Gastroesophageal sphincter (tissue), 4 donors: ENCODE data around the gene CBFB. TPM values are rescaled to one million over a fixed set of nuclear protein-coding genes. Genes with fewer than 3 reads are reported as not detected.

ENCODE experiments used
- ATAC-seq: fragments of 150-250 bp; one replicate; pipeline ENCODE4 v1.9.1; 2016; ENCODE audit warnings: mild to moderate bottlenecking, moderate library complexity
- H3K27ac ChIP-seq, 4 donors: fragments of 200-600 bp; sonication (generic) in 3 of 4; 1 replicate in 3 of 4; 2 replicates in 1 of 4; pipeline ENCODE4 v1.5.1; 2016 to 2019
- H3K27me3 ChIP-seq: fragments of 200-600 bp; sonication (generic); one replicate; pipeline ENCODE4 v1.5.1; 2019
- H3K36me3 ChIP-seq, 2 donors: fragments of 200-600 bp; sonication (generic); one replicate each; pipeline ENCODE4 v1.5.1; 2019; ENCODE audit warnings: control low read depth in 1 of 2
- H3K4me1 ChIP-seq, 3 donors: fragments of 200-600 bp; sonication (generic); 1 replicate in 2 of 3; 2 replicates in 1 of 3; pipeline ENCODE4 v1.5.1; 2016 to 2019; ENCODE audit warnings: control low read depth in 2 of 3
- H3K4me3 ChIP-seq, 2 donors: fragments of 200-600 bp; sonication (generic); one replicate each; pipeline ENCODE4 v1.5.1; 2019; ENCODE audit warnings: mild to moderate bottlenecking in 1 of 2, moderate library complexity in 1 of 2
- H3K9me3 ChIP-seq, 3 donors: fragments of 200-600 bp; sonication (generic); one replicate each; pipeline ENCODE4 v1.5.1; 2017 to 2019; ENCODE audit warnings: control low read depth in 2 of 3
- CTCF ChIP-seq, 4 experiments: fragments of 200-600 bp in 2 of 4; fragments of 450-650 bp in 2 of 4; sonication (generic) in 1 of 4; IDR thresholded peaks; one replicate each; pipeline ENCODE4 v1.5.1; 2017 to 2019; ENCODE audit warnings: antibody characterized with exemption in 4 of 4, mild to moderate bottlenecking in 2 of 4, moderate library complexity in 2 of 4
- EP300 ChIP-seq: sonication (generic); formaldehyde crosslinking; IDR thresholded peaks from one replicate; pipeline ENCODE4 v1.6.1; 2017; ENCODE audit warnings: antibody characterized with exemption, mild to moderate bottlenecking
- POLR2A ChIP-seq, 2 donors: fragments of 450-650 bp; IDR thresholded peaks; one replicate each; pipeline ENCODE4 v1.6.1; 2017; ENCODE audit warnings: antibody characterized with exemption in 2 of 2, mild to moderate bottlenecking in 2 of 2, moderate library complexity in 1 of 2
- POLR2AphosphoS5 ChIP-seq: sonication (generic); formaldehyde crosslinking; IDR thresholded peaks from one replicate; pipeline ENCODE4 v1.6.1; 2017; ENCODE audit warnings: antibody characterized with exemption
- WGBS, 2 donors: methylation state at CpG; one replicate each; pipeline ENCODE4 v1.1.5; 2018; ENCODE audit warnings: low coverage in 1 of 2; 5-methylcytosine and 5-hydroxymethylcytosine counted together
- total RNA-seq, 4 donors: library from RNA; depleted of rRNA; stranded (reverse); fragments of >200 nt; gene quantifications; one replicate each; pipeline ENCODE4 v1.1.0, GENCODE V29; 2016

Gene CBFB
- total RNA-seq, 4 donors from 2014 or later, result 26.5 to 39.3 (median 27.5) TPM

GRCh38 chr16:67104845-67105244 is 75.9 kb downstream of the CBFB start:
- Histone ChIP-seq H3K4me1 (peaks cover 0 to 9% (median 3%) of the 10 kb centered on the region in 3 donors), H3K9me3 (no peaks in the 10 kb centered on the region), H3K36me3 (peaks cover 0 to 16% of the 10 kb centered on the region in 2 donors), H3K27me3 (no peaks in the 10 kb centered on the region), H3K27ac (no peak overlapping the region), H3K4me3 (no peak overlapping the region)
- TF ChIP-seq EP300 (no peak), CTCF (IDR thresholded peaks at IDR 0.05) (no peak), POLR2A (IDR thresholded peaks at IDR 0.05) (no peak), POLR2AphosphoS5 (no peak)
- 58 to 90% methylated on average over 3 to 4 of the region's 6 CpGs for WGBS, 2 donors
- ATAC-seq, result no peak

- Histone ChIP-seq H3K4me3 (no peak overlapping the region), H3K9me3 (no peaks in the 10 kb centered on the region), H3K36me3 (peaks cover 0 to 12% of the 10 kb centered on the region in 2 donors), H3K27me3 (no peaks in the 10 kb centered on the region), H3K27ac (no peak overlapping the region), H3K4me1 (peaks cover 0 to 10% (median 3%) of the 10 kb centered on the region in 3 donors)
- WGBS, 2 donors, result 73 to 90% methylated on average over 2 of the region's 2 CpGs
- ATAC-seq, result no peak
- no peak for TF ChIP-seq CTCF (IDR thresholded peaks at IDR 0.05)
- no peak for TF ChIP-seq EP300
- TF ChIP-seq POLR2AphosphoS5, result no peak
- no peak for TF ChIP-seq POLR2A (IDR thresholded peaks at IDR 0.05)
These were observed 76.3 kb downstream of the CBFB start for GRCh38 chr16:67105246-67105645.

GRCh38 chr16:67105881-67106280 is 76.9 kb downstream of the CBFB start:
- H3K27ac ChIP-seq, result no peak overlapping the region

GRCh38 chr16:67108489-67108888 is 79.5 kb downstream of the CBFB start:
- no peak for ATAC-seq
- H3K9me3 ChIP-seq, result no peaks in the 10 kb centered on the region
- no peaks in the 10 kb centered on the region for H3K27me3 ChIP-seq
- H3K4me3 ChIP-seq, result no peak overlapping the region
- WGBS, 2 donors, result 94 to 100% methylated on average over 4 to 6 of the region's 6 CpGs
- TF ChIP-seq POLR2AphosphoS5, result no peak
- TF ChIP-seq POLR2A (IDR thresholded peaks at IDR 0.05), result no peak
- no peak for TF ChIP-seq CTCF (IDR thresholded peaks at IDR 0.05)
- TF ChIP-seq EP300, result no peak
- H3K4me1 ChIP-seq, result peaks cover 0 to 37% (median 19%) of the 10 kb centered on the region in 3 donors
- H3K27ac ChIP-seq, result peak overlapping the region in 1 of 4 donors; percentile 82
- peaks cover 0 to 10% of the 10 kb centered on the region in 2 donors for H3K36me3 ChIP-seq

More at GRCh38 chr16:67105881-67106280, 76.9 kb downstream of the CBFB start:
- Histone ChIP-seq H3K9me3 (no peaks in the 10 kb centered on the region), H3K4me3 (no peak overlapping the region), H3K36me3 (peaks cover 0 to 10% of the 10 kb centered on the region in 2 donors), H3K4me1 (peaks cover 0 to 16% (median 8%) of the 10 kb centered on the region in 3 donors), H3K27me3 (no peaks in the 10 kb centered on the region)
- WGBS, 2 donors, result 40 to 43% methylated on average over 4 to 5 of the region's 5 CpGs
- TF ChIP-seq POLR2AphosphoS5, result no peak
- TF ChIP-seq CTCF (IDR thresholded peaks at IDR 0.05), result no peak
- TF ChIP-seq EP300, result no peak
- no peak for TF ChIP-seq POLR2A (IDR thresholded peaks at IDR 0.05)
- no peak for ATAC-seq

GRCh38 chr16:67108931-67109406 is 80.0 kb downstream of the CBFB start:
- WGBS, 2 donors, result 96 to 100% methylated on average over 1 to 5 of the region's 18 CpGs
- TF ChIP-seq CTCF (IDR thresholded peaks at IDR 0.05) (no peak), POLR2A (IDR thresholded peaks at IDR 0.05) (no peak), POLR2AphosphoS5 (no peak), EP300 (no peak)

More at GRCh38 chr16:67108931-67109406, 80.0 kb downstream of the CBFB start:
- Histone ChIP-seq H3K4me1 (peaks cover 0 to 37% (median 19%) of the 10 kb centered on the region in 3 donors), H3K27me3 (no peaks in the 10 kb centered on the region), H3K4me3 (peak overlapping the region; percentile 54 to 74), H3K36me3 (peaks cover 0 to 12% of the 10 kb centered on the region in 2 donors), H3K27ac (peak overlapping the region; percentile 24 to 83 (median 82)), H3K9me3 (no peaks in the 10 kb centered on the region)
- no peak for ATAC-seq
